Neural crest cell (in vitro differentiated cells): ENCODE measurements around the gene FLG. TPM values are rescaled to one million over a fixed set of nuclear protein-coding genes. Genes with fewer than 3 reads are reported as not detected.
"Not testable (repeated sequence)": the region's sequence is repeated elsewhere in the genome, so short reads cannot be mapped to it uniquely, and the experiment has no call there.

Experiments used
- DNase-seq: peaks from one replicate; pipeline ENCODE4 v3.0.0; 2021; ENCODE audit warnings: low read depth, mixed read lengths, low spot score
- H3K27ac Mint-ChIP-seq: one replicate; pipeline ENCODE4 v1.8.0; 2021; ENCODE audit warnings: mild to moderate bottlenecking, mixed read lengths; ENCODE audit not compliant: unreplicated experiment
- H3K27me3 Mint-ChIP-seq: 2 replicates; pipeline ENCODE4 v1.8.0; 2021; ENCODE audit warnings: low read depth, mild to moderate bottlenecking, mixed read lengths
- H3K36me3 Mint-ChIP-seq: 2 replicates; pipeline ENCODE4 v1.8.0; 2021; ENCODE audit warnings: low read depth, mild to moderate bottlenecking, mixed read lengths
- H3K4me1 Mint-ChIP-seq: 2 replicates; pipeline ENCODE4 v1.8.0; 2021; ENCODE audit warnings: mixed read lengths
- H3K4me3 Mint-ChIP-seq: one replicate; pipeline ENCODE4 v1.8.0; 2021; ENCODE audit warnings: mild to moderate bottlenecking, mixed read lengths
- H3K9me3 Mint-ChIP-seq: 2 replicates; pipeline ENCODE4 v1.8.0; 2021; ENCODE audit warnings: mixed read lengths
- total RNA-seq: library from RNA; stranded (reverse); gene quantifications from 2 replicates; pipeline ENCODE4 v1.2.1, GENCODE V29; 2021

The FLG gene
- total RNA-seq, 1 donor from 2014 or later = not detected

- H3K4me3 Mint-ChIP-seq, H3K27ac Mint-ChIP-seq, H3K36me3 Mint-ChIP-seq, H3K27me3 Mint-ChIP-seq, DNase-seq, H3K4me1 Mint-ChIP-seq: not testable (repeated sequence)
- H3K9me3 Mint-ChIP-seq = peaks cover 14% of the 10 kb centered on the region
Observed at GRCh38 chr1:152306123-152306522, 18.9 kb downstream of the FLG start.

GRCh38 chr1:152304773-152305172, 20.3 kb downstream of the FLG start:
- not testable (repeated sequence) for H3K36me3 Mint-ChIP-seq, DNase-seq, H3K4me3 Mint-ChIP-seq, H3K27ac Mint-ChIP-seq, H3K27me3 Mint-ChIP-seq, H3K4me1 Mint-ChIP-seq
- peaks cover 20% of the 10 kb centered on the region for H3K9me3 Mint-ChIP-seq

- peaks cover 15% of the 10 kb centered on the region for H3K9me3 Mint-ChIP-seq
- H3K4me3 Mint-ChIP-seq, DNase-seq, H3K27ac Mint-ChIP-seq, H3K27me3 Mint-ChIP-seq, H3K36me3 Mint-ChIP-seq, H3K4me1 Mint-ChIP-seq: not testable (repeated sequence)
Observed at GRCh38 chr1:152303139-152303872, 21.7 kb downstream of the FLG start.

- not testable (repeated sequence) for H3K27ac Mint-ChIP-seq, H3K4me3 Mint-ChIP-seq, DNase-seq, H3K27me3 Mint-ChIP-seq, H3K4me1 Mint-ChIP-seq, H3K36me3 Mint-ChIP-seq
- peaks cover 26% of the 10 kb centered on the region for H3K9me3 Mint-ChIP-seq
Observed at GRCh38 chr1:152256394-152256793, 68.6 kb downstream of the FLG start.

Other genes with a start within 250 kb of the FLG start
- not detected in 2 replicates for gene TCHHL1, start 236.2 kb downstream of the FLG start, total RNA-seq
- gene TCHH, start 209.8 kb downstream of the FLG start, total RNA-seq = not detected in 2 replicates
- not detected in 2 replicates for gene RPTN, start 166.0 kb downstream of the FLG start, total RNA-seq
- gene HRNR, start 101.0 kb downstream of the FLG start, total RNA-seq = not detected in 2 replicates
- not detected in 2 replicates for gene FLG2, start 34.8 kb upstream of the FLG start, total RNA-seq
- not detected in 2 replicates for gene CRNN, start 89.0 kb upstream of the FLG start, total RNA-seq
- gene LCE5A, start 185.6 kb upstream of the FLG start, total RNA-seq = not detected in 2 replicates
- gene CRCT1, start 189.2 kb upstream of the FLG start, total RNA-seq = not detected in 2 replicates
- not detected in 2 replicates for gene LCE3E, start 241.5 kb upstream of the FLG start, total RNA-seq